Measurements from ENCODE around the gene GTF2F2. TPM values are rescaled to one million over a fixed set of nuclear protein-coding genes. Genes with fewer than 3 reads are reported as not detected.

Gene GTF2F2
- total RNA-seq, 1 experiment from 2014 or later = 21.7 TPM

DNA sequence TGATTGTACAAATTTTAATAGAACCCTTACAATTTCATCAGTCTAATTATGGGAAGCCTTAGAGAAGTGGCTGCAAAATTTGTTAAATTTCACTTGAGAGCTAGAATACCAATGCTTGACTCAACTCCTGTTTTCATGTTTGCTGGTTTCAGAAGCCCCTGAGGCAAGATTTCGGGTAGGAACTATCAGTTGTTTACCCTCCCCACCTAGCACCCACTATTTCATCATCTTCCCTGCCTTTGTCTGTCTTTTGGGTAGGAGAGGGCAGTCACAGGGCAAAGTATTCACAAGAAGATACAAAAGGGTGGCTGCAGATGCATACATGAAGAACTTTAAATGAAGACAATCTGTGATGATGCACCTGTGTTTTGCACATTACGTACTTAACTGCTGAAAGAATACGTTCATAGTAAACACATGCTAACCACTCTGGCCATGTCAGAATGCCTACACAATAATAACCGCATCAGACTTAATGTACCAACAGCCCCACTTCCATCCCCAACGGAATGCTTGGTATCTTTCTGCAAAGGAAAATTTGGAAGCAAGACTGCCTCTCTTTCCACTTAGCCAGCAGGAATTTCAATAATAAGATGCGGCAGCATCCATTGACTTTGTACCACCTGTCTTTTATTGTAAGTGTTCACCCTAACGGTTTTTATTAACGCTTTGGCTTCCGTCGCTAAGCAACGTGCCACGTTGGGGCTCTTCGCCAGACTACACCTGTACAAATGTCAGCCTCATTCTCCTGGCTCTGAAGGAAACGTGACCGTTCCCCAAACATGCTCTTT lies 190.2 kb downstream of the GTF2F2 start:
- in situ Hi-C loops (cut with HindIII; ENCODE audit: low pct_unique_long_range_greater_than_20kb, low sequenced_read_pairs) = no loop called here
- Histone ChIP-seq H3K4me3 (ENCODE audit: low read depth in 2 of 2, low read length in 2 of 2) (peak overlapping the region in 1 of 2 experiments; percentile 48; a peak in 2 of 4 replicates), H3K36me3 (ENCODE audit: control insufficient read depth, insufficient read depth, low read length) (no peaks in the 10 kb centered on the region), H3K9me3 (ENCODE audit: control insufficient read depth, insufficient read depth, low read depth, low read length) (no peaks in the 10 kb centered on the region), H3K27ac (ENCODE audit: low read length) (no peak overlapping the region), H3K27me3 (ENCODE audit: control insufficient read depth, insufficient read depth, low read length) (no peaks in the 10 kb centered on the region), H3K4me1 (ENCODE audit: control insufficient read depth, insufficient read depth, low read length) (peaks cover 4% of the 10 kb centered on the region; the same call in 1 of the 2 replicates)
- ChIA-PET CTCF (interaction anchor here (0.6 to 0.7 kb wide), 4 partner anchors 30 to 261 kb away, joined by 3 to 7 read pairs (median 3); no protein-coding TSS in a partner anchor), POLR2A (no interaction called here)
- no TSS peak for BruUV-seq (replicated peaks)
- ATAC-seq = peak; percentile 31; the same call in 1 of the 2 replicates
- TF ChIP-seq, protein P1, sequence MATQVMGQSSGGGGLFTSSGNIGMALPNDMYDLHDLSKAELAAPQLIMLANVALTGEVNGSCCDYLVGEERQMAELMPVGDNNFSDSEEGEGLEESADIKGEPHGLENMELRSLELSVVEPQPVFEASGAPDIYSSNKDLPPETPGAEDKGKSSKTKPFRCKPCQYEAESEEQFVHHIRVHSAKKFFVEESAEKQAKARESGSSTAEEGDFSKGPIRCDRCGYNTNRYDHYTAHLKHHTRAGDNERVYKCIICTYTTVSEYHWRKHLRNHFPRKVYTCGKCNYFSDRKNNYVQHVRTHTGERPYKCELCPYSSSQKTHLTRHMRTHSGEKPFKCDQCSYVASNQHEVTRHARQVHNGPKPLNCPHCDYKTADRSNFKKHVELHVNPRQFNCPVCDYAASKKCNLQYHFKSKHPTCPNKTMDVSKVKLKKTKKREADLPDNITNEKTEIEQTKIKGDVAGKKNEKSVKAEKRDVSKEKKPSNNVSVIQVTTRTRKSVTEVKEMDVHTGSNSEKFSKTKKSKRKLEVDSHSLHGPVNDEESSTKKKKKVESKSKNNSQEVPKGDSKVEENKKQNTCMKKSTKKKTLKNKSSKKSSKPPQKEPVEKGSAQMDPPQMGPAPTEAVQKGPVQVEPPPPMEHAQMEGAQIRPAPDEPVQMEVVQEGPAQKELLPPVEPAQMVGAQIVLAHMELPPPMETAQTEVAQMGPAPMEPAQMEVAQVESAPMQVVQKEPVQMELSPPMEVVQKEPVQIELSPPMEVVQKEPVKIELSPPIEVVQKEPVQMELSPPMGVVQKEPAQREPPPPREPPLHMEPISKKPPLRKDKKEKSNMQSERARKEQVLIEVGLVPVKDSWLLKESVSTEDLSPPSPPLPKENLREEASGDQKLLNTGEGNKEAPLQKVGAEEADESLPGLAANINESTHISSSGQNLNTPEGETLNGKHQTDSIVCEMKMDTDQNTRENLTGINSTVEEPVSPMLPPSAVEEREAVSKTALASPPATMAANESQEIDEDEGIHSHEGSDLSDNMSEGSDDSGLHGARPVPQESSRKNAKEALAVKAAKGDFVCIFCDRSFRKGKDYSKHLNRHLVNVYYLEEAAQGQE (IDR thresholded peaks at IDR 0.05; ENCODE audit: insufficient read depth in 1 of 2, low read depth in 2 of 2, low read length in 1 of 2) = no peak
- TF ChIP-seq TCF7L2 (IDR thresholded peaks at IDR 0.05; ENCODE audit: low read depth, low read length) (no peak), SIN3A (IDR thresholded peaks at IDR 0.05; ENCODE audit: borderline replicate concordance, insufficient read depth, low read depth, low read length) (no peak), POLR2AphosphoS5 (IDR thresholded peaks at IDR 0.05; ENCODE audit: low read depth, low read length) (no peak)
- TF ChIP-seq, protein P2, sequence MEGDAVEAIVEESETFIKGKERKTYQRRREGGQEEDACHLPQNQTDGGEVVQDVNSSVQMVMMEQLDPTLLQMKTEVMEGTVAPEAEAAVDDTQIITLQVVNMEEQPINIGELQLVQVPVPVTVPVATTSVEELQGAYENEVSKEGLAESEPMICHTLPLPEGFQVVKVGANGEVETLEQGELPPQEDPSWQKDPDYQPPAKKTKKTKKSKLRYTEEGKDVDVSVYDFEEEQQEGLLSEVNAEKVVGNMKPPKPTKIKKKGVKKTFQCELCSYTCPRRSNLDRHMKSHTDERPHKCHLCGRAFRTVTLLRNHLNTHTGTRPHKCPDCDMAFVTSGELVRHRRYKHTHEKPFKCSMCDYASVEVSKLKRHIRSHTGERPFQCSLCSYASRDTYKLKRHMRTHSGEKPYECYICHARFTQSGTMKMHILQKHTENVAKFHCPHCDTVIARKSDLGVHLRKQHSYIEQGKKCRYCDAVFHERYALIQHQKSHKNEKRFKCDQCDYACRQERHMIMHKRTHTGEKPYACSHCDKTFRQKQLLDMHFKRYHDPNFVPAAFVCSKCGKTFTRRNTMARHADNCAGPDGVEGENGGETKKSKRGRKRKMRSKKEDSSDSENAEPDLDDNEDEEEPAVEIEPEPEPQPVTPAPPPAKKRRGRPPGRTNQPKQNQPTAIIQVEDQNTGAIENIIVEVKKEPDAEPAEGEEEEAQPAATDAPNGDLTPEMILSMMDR (IDR thresholded peaks at IDR 0.05) = no peak
- DNase-seq (ENCODE audit: low read depth, low spot score) = no peak
- intact Hi-C loops (cut with micrococcal nuclease; ENCODE audit: unreplicated experiment) = no loop called here

DNA sequence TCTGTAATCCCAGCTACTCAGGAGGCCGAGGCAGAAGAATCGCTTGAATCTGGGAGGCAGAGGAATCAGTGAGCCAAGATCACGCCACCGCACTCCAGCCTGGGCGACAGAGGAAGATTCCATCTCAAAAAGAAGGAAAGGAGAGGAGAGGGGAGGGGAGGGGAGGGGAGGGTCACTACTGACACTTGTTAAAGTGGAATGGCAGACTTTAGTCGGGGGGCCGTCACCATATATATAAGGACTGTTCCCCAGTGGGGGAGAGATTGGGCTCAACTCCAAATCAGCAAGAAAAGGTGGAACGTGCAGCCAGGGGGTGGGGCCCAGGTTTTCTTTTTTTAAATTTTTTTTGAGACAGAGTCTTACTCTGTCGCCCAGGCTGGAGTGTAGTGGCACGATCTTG lies 194.5 kb downstream of the GTF2F2 start:
- DNase-seq (ENCODE audit: low read depth, low spot score) (no peak), ATAC-seq (no peak)
- H3K9me3 ChIP-seq (ENCODE audit: control insufficient read depth, insufficient read depth, low read depth, low read length) = no peaks in the 10 kb centered on the region
- intact Hi-C loops (cut with micrococcal nuclease; ENCODE audit: unreplicated experiment) = no loop called here
- TF ChIP-seq SIN3A (IDR thresholded peaks at IDR 0.05; ENCODE audit: borderline replicate concordance, insufficient read depth, low read depth, low read length) = no peak
- TF ChIP-seq, protein P2 (IDR thresholded peaks at IDR 0.05) = no peak
- TF ChIP-seq, protein P1 (IDR thresholded peaks at IDR 0.05; ENCODE audit: insufficient read depth in 1 of 2, low read depth in 2 of 2, low read length in 1 of 2) = no peak
- no peak for TF ChIP-seq TCF7L2 (IDR thresholded peaks at IDR 0.05; ENCODE audit: low read depth, low read length)
- no peak for TF ChIP-seq POLR2AphosphoS5 (IDR thresholded peaks at IDR 0.05; ENCODE audit: low read depth, low read length)
- POLR2A ChIA-PET = interaction anchor here (1.0 kb wide), 1 partner anchor 96 kb away, joined by 14 read pairs; no protein-coding TSS in a partner anchor
- H3K4me3 ChIP-seq (ENCODE audit: low read depth in 2 of 2, low read length in 2 of 2) = no peak overlapping the region
- H3K4me1 ChIP-seq (ENCODE audit: control insufficient read depth, insufficient read depth, low read length) = peaks cover 4% of the 10 kb centered on the region; the same call in 1 of the 2 replicates
- H3K27me3 ChIP-seq (ENCODE audit: control insufficient read depth, insufficient read depth, low read length) = no peaks in the 10 kb centered on the region
- no TSS peak for BruUV-seq (replicated peaks)
- no peak overlapping the region for H3K27ac ChIP-seq (ENCODE audit: low read length)
- H3K36me3 ChIP-seq (ENCODE audit: control insufficient read depth, insufficient read depth, low read length) = no peaks in the 10 kb centered on the region
- CTCF ChIA-PET = no interaction called here
- in situ Hi-C loops (cut with HindIII; ENCODE audit: low pct_unique_long_range_greater_than_20kb, low sequenced_read_pairs) = no loop called here

Data from Panc1 (cell line).